Right lobe of liver (tissue), 6 donors: ENCODE measurements around the gene HOATZ. TPM values are rescaled to one million over a fixed set of nuclear protein-coding genes. Genes with fewer than 3 reads are reported as not detected.

ENCODE experiments used
- ATAC-seq, 4 donors: fragments of 200-7000 bp; cut with Tn5 transposase; one replicate each; pipeline ENCODE4 v1.9.1; 2020; ENCODE audit warnings: mild to moderate bottlenecking in 4 of 4, moderate library complexity in 4 of 4
- DNase-seq, 3 donors: peaks; one replicate each; pipeline ENCODE4 v3.0.0-alpha.2; 2020
- H3K27ac ChIP-seq, 3 donors: fragments of 200-600 bp; one replicate each; pipeline ENCODE4 v1.8.0; 2022
- H3K27me3 ChIP-seq, 2 donors: fragments of 200-600 bp; one replicate each; pipeline ENCODE4 v1.8.0; 2022
- H3K36me3 ChIP-seq, 4 donors: fragments of 200-600 bp; sonication (generic) in 1 of 4; one replicate each; pipeline versions ENCODE4 v1.5.1 to v1.8.0; 2017 to 2022; ENCODE audit warnings: control low read depth in 1 of 4
- H3K4me1 ChIP-seq, 4 donors: fragments of 200-600 bp; sonication (generic) in 1 of 4; one replicate each; pipeline versions ENCODE4 v1.5.1 to v1.8.0; 2017 to 2022; ENCODE audit warnings: control low read depth in 1 of 4
- H3K4me3 ChIP-seq, 3 donors: fragments of 200-600 bp; one replicate each; pipeline ENCODE4 v1.8.0; 2022
- H3K9me3 ChIP-seq, 4 donors: fragments of 200-600 bp; sonication (generic) in 1 of 4; one replicate each; pipeline versions ENCODE4 v1.5.1 to v1.8.0; 2017 to 2022; ENCODE audit warnings: control low read depth in 1 of 4
- CTCF ChIP-seq, 4 donors: fragments of 200-600 bp in 3 of 4; fragments of 450-650 bp in 1 of 4; IDR thresholded peaks; one replicate each; pipeline versions ENCODE4 v1.5.1 to v1.8.0; 2016 to 2022; ENCODE audit warnings: antibody characterized with exemption in 4 of 4, mild to moderate bottlenecking in 2 of 4
- POLR2A ChIP-seq: fragments of 450-650 bp; IDR thresholded peaks from one replicate; pipeline ENCODE4 v1.6.1; 2017; ENCODE audit warnings: antibody characterized with exemption, mild to moderate bottlenecking
- WGBS: methylation state at CpG from one replicate; pipeline ENCODE4 v1.1.6; 2018; ENCODE audit warnings: low coverage, low lambda C conversion rate; ENCODE audit not compliant: insufficient coverage; ENCODE audit errors: missing lambda C conversion rate; 5-methylcytosine and 5-hydroxymethylcytosine counted together
- intact Hi-C, 2 donors: fragments of 100-400 bp; cut with DNase I; formaldehyde crosslinking; loops; one replicate each; pipeline versions ENCODE4 v1.11.2 to v1.14.1; 2022
- total RNA-seq, 6 experiments: library from RNA; depleted of rRNA in 2 of 6; stranded (reverse); fragments of >200 nt in 2 of 6; fragmentation: NEBNext Ultra II Directional in 3 of 6; extraction: Animal tissue kit (Norgen Biotek cat#: 25700) in 3 of 6; gene quantifications; one replicate each; pipeline versions ENCODE4 v1.1.0 to v1.2.4, GENCODE V29; 2016 to 2023
- donor health status: DM: no; HTN: yes; CAD: no.
- donor health status: DM: no; HTN: no; CAD: no.
- donor health status: DM: no; HTN: no; CAD: no.
- donor health status: DM: no; HTN: yes; CAD: no.
- donor health status: DM: no; HTN: yes; CAD: no.

The HOATZ gene
- total RNA-seq, 6 experiments from 2014 or later: not detected

- TF ChIP-seq POLR2A (no peak), CTCF (IDR thresholded peaks at IDR 0.05) (no peak)
- Histone ChIP-seq H3K36me3 (no peaks in the 10 kb centered on the region), H3K4me3 (no peak overlapping the region), H3K9me3 (no peaks in the 10 kb centered on the region), H3K27me3 (no peaks in the 10 kb centered on the region), H3K4me1 (no peaks in the 10 kb centered on the region), H3K27ac (no peak overlapping the region)
- DNase-seq (no peak), ATAC-seq (no peak)
- intact Hi-C loops: no loop called here
- 18% methylated on average over 1 of the region's 1 CpG for WGBS
These were observed 14.0 kb downstream of the HOATZ start for GRCh38 chr11:111528557-111528956.

DNA sequence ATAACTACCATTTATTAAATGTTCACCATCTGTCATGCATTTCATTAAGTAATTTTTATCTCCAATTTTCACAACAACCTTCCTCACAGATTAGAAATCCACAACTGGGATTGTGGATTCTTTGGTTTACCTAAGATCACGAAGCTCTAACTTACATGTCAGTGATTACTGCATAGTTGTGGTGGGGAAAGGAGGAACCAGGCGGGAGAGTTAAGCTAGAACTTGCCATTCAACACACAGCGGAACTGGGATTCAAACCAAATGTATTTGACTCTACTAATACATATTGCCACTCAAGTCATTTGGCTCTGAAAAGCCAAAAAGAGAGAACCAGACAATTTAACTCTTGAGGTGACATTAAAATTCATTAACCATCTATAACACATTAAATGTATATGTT is 15.5 kb downstream of the HOATZ start:
- 45% methylated on average over 3 of the region's 3 CpGs for WGBS
- ATAC-seq: no peak

GRCh38 chr11:111531136-111531535 is 16.6 kb downstream of the HOATZ start:
- no peaks in the 10 kb centered on the region for H3K9me3 ChIP-seq
- TF ChIP-seq POLR2A (no peak), CTCF (IDR thresholded peaks at IDR 0.05) (no peak)
- H3K4me1 ChIP-seq: no peaks in the 10 kb centered on the region
- DNase-seq (no peak), ATAC-seq (no peak)
- no peaks in the 10 kb centered on the region for H3K27me3 ChIP-seq
- intact Hi-C loops: no loop called here
- no peak overlapping the region for H3K4me3 ChIP-seq
- H3K36me3 ChIP-seq: no peaks in the 10 kb centered on the region
- no peak overlapping the region for H3K27ac ChIP-seq

More for the DNA sequence above, 15.5 kb downstream of the HOATZ start:
- H3K4me1 ChIP-seq: no peaks in the 10 kb centered on the region
- H3K9me3 ChIP-seq: no peaks in the 10 kb centered on the region
- TF ChIP-seq POLR2A (no peak), CTCF (IDR thresholded peaks at IDR 0.05) (no peak)
- no peak for DNase-seq
- intact Hi-C loops: no loop called here
- H3K36me3 ChIP-seq: no peaks in the 10 kb centered on the region
- no peak overlapping the region for H3K27ac ChIP-seq
- no peak overlapping the region for H3K4me3 ChIP-seq
- no peaks in the 10 kb centered on the region for H3K27me3 ChIP-seq

DNA sequence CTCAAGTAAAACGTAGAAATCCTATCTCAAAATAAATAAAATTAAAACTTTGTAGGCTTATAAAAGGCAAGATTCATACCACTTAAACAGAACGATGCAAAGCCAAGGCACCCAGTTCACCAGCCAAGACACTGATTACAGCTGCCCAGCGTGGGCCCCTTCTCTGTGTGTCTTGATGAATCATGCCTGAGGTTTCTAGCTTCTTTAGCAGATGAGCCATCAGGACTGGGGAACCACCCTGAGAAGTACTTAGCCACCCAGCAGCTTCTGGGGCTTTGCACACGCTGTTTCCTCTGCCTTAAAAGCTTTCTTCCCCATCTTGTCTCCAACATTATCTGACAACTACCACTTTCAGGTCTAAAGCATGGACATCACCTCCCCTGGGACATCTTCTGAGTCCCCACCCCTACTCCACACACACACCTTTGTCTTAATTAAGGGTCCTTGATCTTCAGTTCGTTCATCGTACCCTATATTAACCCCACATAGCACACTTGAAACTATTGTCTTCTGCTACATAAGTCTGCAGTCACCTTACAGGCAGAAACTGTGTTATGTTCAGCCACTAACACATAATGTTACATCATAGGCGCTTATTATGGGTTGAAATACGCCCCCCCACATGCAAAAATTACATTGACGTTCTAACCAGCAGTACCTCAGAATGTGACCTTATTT is 17.2 kb downstream of the HOATZ start:
- no peak for DNase-seq
- intact Hi-C loops: no loop called here
- no peak overlapping the region for H3K27ac ChIP-seq
- no peaks in the 10 kb centered on the region for H3K9me3 ChIP-seq
- no peaks in the 10 kb centered on the region for H3K27me3 ChIP-seq
- ATAC-seq: no peak
- no peaks in the 10 kb centered on the region for H3K36me3 ChIP-seq
- no peaks in the 10 kb centered on the region for H3K4me1 ChIP-seq
- no peak overlapping the region for H3K4me3 ChIP-seq
- 50% methylated on average over 9 of the region's 9 CpGs for WGBS
- TF ChIP-seq CTCF (IDR thresholded peaks at IDR 0.05) (no peak), POLR2A (no peak)

- no peak overlapping the region for H3K4me3 ChIP-seq
- H3K27ac ChIP-seq: no peak overlapping the region
- no peaks in the 10 kb centered on the region for H3K27me3 ChIP-seq
- no peak for DNase-seq
- H3K4me1 ChIP-seq: no peaks in the 10 kb centered on the region
- H3K9me3 ChIP-seq: no peaks in the 10 kb centered on the region
- no peak for ATAC-seq
- no peak for TF ChIP-seq CTCF (IDR thresholded peaks at IDR 0.05)
- TF ChIP-seq POLR2A: no peak
- no peaks in the 10 kb centered on the region for H3K36me3 ChIP-seq
- WGBS: 75% methylated on average over 5 of the region's 5 CpGs
- intact Hi-C loops: no loop called here
These were observed 17.8 kb downstream of the HOATZ start for GRCh38 chr11:111532365-111532709.
